GM12878 (cell line): Measurements from ENCODE around the gene TAS1R2. TPM values are rescaled to one million over a fixed set of nuclear protein-coding genes. Genes with fewer than 3 reads are reported as not detected.

Experiments used
- ATAC-seq: fragments of 200-7000 bp; cut with Tn5 transposase; 3 replicates; pipeline ENCODE4 v1.9.1; 2020; ENCODE audit warnings: mild to moderate bottlenecking, moderate library complexity
- BruUV-seq: library from RNA; stranded (reverse); fragments of 400-500 nt; replicated peaks from 2 replicates; lab custom pipeline; 2021; lab: Mats Ljungman, UMichigan
- CTCF ChIA-PET: fragments of 300-600 bp; sonication (Branson Sonifier 250); formaldehyde crosslinking; extraction: SDS; loops from one replicate; lab custom pipeline; 2021; ENCODE audit warnings: inconsistent platforms; lab: Yijun Ruan, JAX
- POLR2A ChIA-PET: fragments of 350-600 bp; formaldehyde crosslinking; extraction: SDS; loops from one replicate; lab custom pipeline; 2021; ENCODE audit warnings: inconsistent platforms; lab: Charles Lee
- RAD21 ChIA-PET: fragments of 300-600 bp; sonication (Branson Sonifier 250); formaldehyde crosslinking; loops from one replicate; lab custom pipeline; 2023; ENCODE audit warnings: antibody characterized with exemption; ENCODE audit not compliant: unreplicated experiment; lab: Charles Lee
- SMC1A ChIA-PET: fragments of 300-600 bp; sonication (Branson Sonifier 250); formaldehyde crosslinking; loops from one replicate; lab custom pipeline; 2023; ENCODE audit not compliant: unreplicated experiment, uncharacterized antibody; lab: Charles Lee
- DNase-seq: peaks from one replicate; pipeline ENCODE4 v3.0.0-alpha.2; 2011; ENCODE audit warnings: low read depth, low spot score
- FAIRE-seq: peaks from 3 replicates; lab custom pipeline; 2011; peaks lifted over from hg19 to GRCh38; lab: Jason Lieb, UNC
- H2AFZ ChIP-seq: 2 replicates; pipeline ENCODE4 v1.6.0; 2011; ENCODE audit warnings: low read depth, low read length, control low read depth; ENCODE audit not compliant: control insufficient read depth
- H3K27ac ChIP-seq: 2 replicates; pipeline ENCODE4 v1.5.1; 2011; ENCODE audit warnings: control low read depth; ENCODE audit not compliant: control insufficient read depth, insufficient read depth
- H3K27me3 ChIP-seq, 2 experiments: replicated peaks in 1 of 2; 2 replicates each; pipeline versions ENCODE4 v1.6.0 to v1.6.1; 2011; ENCODE audit warnings: low read length in 1 of 2; ENCODE audit not compliant: control insufficient read depth in 2 of 2, insufficient read depth in 2 of 2
- H3K36me3 ChIP-seq, 2 experiments: 2 replicates each; pipeline ENCODE4 v1.5.1; 2011; ENCODE audit warnings: low read length in 1 of 2; ENCODE audit not compliant: control insufficient read depth in 2 of 2, insufficient read depth in 2 of 2
- H3K4me1 ChIP-seq: 2 replicates; pipeline ENCODE4 v1.6.1; 2011; ENCODE audit warnings: mild to moderate bottlenecking, low read length, moderate library complexity, mixed read lengths; ENCODE audit not compliant: control insufficient read depth, insufficient read depth
- H3K4me2 ChIP-seq: 2 replicates; pipeline ENCODE4 v1.6.0; 2011; ENCODE audit warnings: control low read depth; ENCODE audit not compliant: control insufficient read depth, insufficient read depth
- H3K4me3 ChIP-seq: fragments of 200-600 bp; sonication (generic); 2 replicates; pipeline ENCODE4 v1.5.1; 2016
- H3K79me2 ChIP-seq: 2 replicates; pipeline ENCODE4 v1.6.0; 2011; ENCODE audit warnings: low read length; ENCODE audit not compliant: control insufficient read depth, insufficient read depth
- H3K9ac ChIP-seq: 2 replicates; pipeline ENCODE4 v1.8.0; 2011; ENCODE audit warnings: low read length, control low read depth, mixed read lengths; ENCODE audit not compliant: control insufficient read depth, insufficient read depth
- H3K9me3 ChIP-seq: replicated peaks from 3 replicates; pipeline ENCODE4 v1.5.1; 2011; ENCODE audit warnings: mild to moderate bottlenecking, low read length; ENCODE audit not compliant: control insufficient read depth, insufficient read depth
- H4K20me1 ChIP-seq: 2 replicates; pipeline ENCODE4 v1.6.0; 2011; ENCODE audit not compliant: control insufficient read depth, insufficient read depth
- JUNB ChIP-seq: IDR thresholded peaks from 2 replicates; pipeline ENCODE4 v1.6.1; 2016; ENCODE audit warnings: antibody characterized with exemption, mild to moderate bottlenecking
- MYC ChIP-seq: IDR thresholded peaks from 2 replicates; pipeline ENCODE4 v1.6.1; 2011; ENCODE audit warnings: mild to moderate bottlenecking, low read length, moderate library complexity, inconsistent platforms; ENCODE audit not compliant: insufficient read depth, insufficient replicate concordance, insufficient read length, severe bottlenecking
- SREBF1 ChIP-seq: IDR thresholded peaks from 2 replicates; pipeline ENCODE4 v1.6.1; 2012; ENCODE audit warnings: mild to moderate bottlenecking, low read length
- SUPT20H ChIP-seq: IDR thresholded peaks from 2 replicates; pipeline ENCODE4 v1.6.1; 2011; ENCODE audit warnings: low read depth, mild to moderate bottlenecking, low read length, moderate library complexity, borderline replicate concordance; ENCODE audit not compliant: control insufficient read depth
- WGBS: methylation state at CpG from one replicate; pipeline ENCODE4 v1.1.6; 2016; ENCODE audit warnings: low lambda C conversion rate; ENCODE audit not compliant: insufficient replicate concordance, insufficient coverage; ENCODE audit errors: missing lambda C conversion rate; 5-methylcytosine and 5-hydroxymethylcytosine counted together
- in situ Hi-C: fragments of 300-500 bp; cut with MboI; formaldehyde crosslinking; loops from 9 replicates; pipeline ENCODE4 v1.14.3; 2018; ENCODE audit warnings: mixed read lengths
- intact Hi-C: fragments of 100-400 bp; cut with micrococcal nuclease; formaldehyde crosslinking; loops from one replicate; pipeline ENCODE4 v1.14.2; 2022; ENCODE audit not compliant: unreplicated experiment
- polyA plus RNA-seq, 11 experiments: library from polyadenylated mRNA; depleted of rRNA in 4 of 11; unstranded in 6 of 11; stranded (reverse) in 5 of 11; fragments of >200 nt; fragmentation: Nextera tagmentation in 4 of 11; fragmentation: Illumina TruSeq in 1 of 11; extraction: Ambion mirVana in 4 of 11; extraction: Trizol in 1 of 11; gene quantifications; 1 replicate in 1 of 11; 2 replicates in 10 of 11; pipeline versions ENCODE4 v1.2.1 to v1.2.3, GENCODE V29; 2011 to 2016; ENCODE audit warnings: inconsistent platforms in 2 of 11, missing spikeins in 2 of 11, low read depth in 1 of 11
- total RNA-seq, 4 experiments: library from RNA; depleted of rRNA in 3 of 4; stranded (reverse); fragments of >200 nt in 3 of 4; fragmentation: Illumina TruSeq in 1 of 4; extraction: Trizol in 1 of 4; gene quantifications; 2 replicates each; pipeline versions ENCODE4 v1.2.1 to v1.2.3, GENCODE V29; 2013 to 2021

Gene TAS1R2
- total and polyA plus RNA-seq, 10 of the 15 experiments (the other 5 are each of a cell fraction or from before 2014, with no cell fraction given): not detected

DNA sequence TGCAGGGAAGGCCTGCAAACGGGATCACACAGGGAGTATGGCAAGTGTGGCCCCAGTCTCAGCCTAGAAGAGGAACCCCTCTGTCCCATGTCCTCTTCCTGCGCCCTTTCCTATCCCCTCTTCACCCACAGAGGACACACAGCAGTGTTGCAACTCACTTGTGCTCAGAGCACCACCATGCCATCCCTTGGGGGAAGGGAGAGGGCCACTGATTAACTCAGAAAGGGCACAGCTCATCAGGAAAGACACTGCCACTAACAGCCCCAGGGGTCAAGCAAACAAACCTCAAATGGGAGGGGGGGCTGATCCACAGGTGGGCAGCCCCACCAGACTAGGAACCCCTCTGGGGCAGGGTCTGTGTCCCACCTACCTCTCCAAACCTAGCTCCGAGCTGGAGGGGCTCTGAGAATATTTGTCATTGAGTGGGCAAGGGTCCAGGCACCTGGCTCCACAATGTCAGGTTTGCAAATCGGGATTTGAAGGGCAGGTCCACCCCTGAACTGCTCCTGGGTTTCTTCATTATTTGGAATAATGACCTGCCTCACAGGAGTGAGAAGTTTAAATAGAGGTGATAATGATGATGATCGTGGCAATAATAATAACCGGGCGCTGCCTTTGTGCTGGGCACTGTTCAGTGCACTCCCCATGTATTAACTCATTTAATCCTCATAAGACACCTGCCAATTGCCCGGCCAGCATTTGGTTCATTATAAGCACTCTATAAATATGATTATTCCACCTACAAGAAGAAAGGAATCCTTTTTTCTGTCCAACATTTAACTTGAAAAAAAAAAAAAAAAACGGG lies 41.9 kb upstream of the TAS1R2 start:
- BruUV-seq: no TSS peak
- no peaks in the 10 kb centered on the region; a peak in 1 of 4 replicates for H3K36me3 ChIP-seq
- H3K27me3 ChIP-seq: no peaks in the 10 kb centered on the region
- TF ChIP-seq SREBF1 (no peak), SUPT20H (no peak), JUNB (no peak), MYC (no peak)
- TF ChIP-seq, all 136 proteins: peak for 0
- H3K4me1 ChIP-seq: peaks cover 8% of the 10 kb centered on the region; the same call in 1 of the 2 replicates
- H3K4me3 ChIP-seq: peak overlapping the region; percentile 86
- 47% methylated on average over 8 of the region's 9 CpGs for WGBS
- no peak overlapping the region; the same call in 1 of the 2 replicates for H3K27ac ChIP-seq
- FAIRE-seq: no peak
- in situ Hi-C loops: no loop called here
- H3K9me3 ChIP-seq: no peaks in the 10 kb centered on the region
- ChIA-PET CTCF (interaction anchor here (0.7 to 1.6 kb wide), 2 partner anchors 26 to 188 kb away, joined by 3 read pairs; no protein-coding TSS in a partner anchor), SMC1A (no interaction called here), RAD21 (interaction anchor here (0.6 to 2.0 kb wide), 2 partner anchors 17 to 775 kb away, joined by 3 to 9 read pairs; no protein-coding TSS in a partner anchor), POLR2A (interaction anchor here (1.9 kb wide), 1 partner anchor 26 kb away, joined by 7 read pairs; no protein-coding TSS in a partner anchor)
- H3K79me2 ChIP-seq: peaks cover 4% of the 10 kb centered on the region
- H3K9ac ChIP-seq: peak overlapping the region; percentile 88
- DNase-seq: no peak
- intact Hi-C loops: no loop called here
- peak overlapping the region; percentile 95 for H3K4me2 ChIP-seq
- ATAC-seq: no peak
- H4K20me1 ChIP-seq: no peaks in the 10 kb centered on the region
- H2AFZ ChIP-seq: no peak overlapping the region; the same call in 1 of the 2 replicates
